DMS79 treated with DMSO at 0.1 percent for 48 hours (cell line): ENCODE measurements around the gene HYCC2.
"Not testable (repeated sequence)": the region's sequence is repeated elsewhere in the genome, so short reads cannot be mapped to it uniquely, and the experiment has no call there.

Experiments used
- DNase-seq: peaks from one replicate; lab custom pipeline; 2025; lab: John Stamatoyannopoulos, UW

The HYCC2 gene

GRCh38 chr2:201070948-201071478 is 458 bp downstream of the HYCC2 start:
- DNase-seq, result no peak

GRCh38 chr2:201064797-201065329 is 6.6 kb downstream of the HYCC2 start:
- DNase-seq, result no peak

- DNase-seq, result not testable (repeated sequence)
These were observed 8.0 kb downstream of the HYCC2 start for GRCh38 chr2:201063516-201063915.

GRCh38 chr2:201059961-201060755 is 11.3 kb downstream of the HYCC2 start:
- no peak for DNase-seq

- DNase-seq, result no peak
These were observed 12.6 kb downstream of the HYCC2 start for GRCh38 chr2:201058914-201059313.

- no peak for DNase-seq
These were observed 13.7 kb downstream of the HYCC2 start for GRCh38 chr2:201057715-201058248.

GRCh38 chr2:201057087-201057521 is 14.4 kb downstream of the HYCC2 start:
- no peak for DNase-seq

GRCh38 chr2:201049455-201049854 is 22.0 kb downstream of the HYCC2 start:
- no peak for DNase-seq

- DNase-seq, result no peak
These were observed 24.6 kb downstream of the HYCC2 start for GRCh38 chr2:201046881-201047280.

GRCh38 chr2:201043050-201043449 is 28.4 kb downstream of the HYCC2 start:
- not testable (repeated sequence) for DNase-seq

GRCh38 chr2:201042451-201042850 is 29.0 kb downstream of the HYCC2 start:
- not testable (repeated sequence) for DNase-seq

GRCh38 chr2:201040867-201041628 is 30.4 kb downstream of the HYCC2 start:
- no peak for DNase-seq

- DNase-seq, result no peak
These were observed 32.6 kb downstream of the HYCC2 start for GRCh38 chr2:201038855-201039254.

- not testable (repeated sequence) for DNase-seq
These were observed 33.1 kb downstream of the HYCC2 start for GRCh38 chr2:201038361-201038760.

- not testable (repeated sequence) for DNase-seq
These were observed 37.1 kb downstream of the HYCC2 start for GRCh38 chr2:201034355-201034754.

GRCh38 chr2:201024518-201024917 is 47.0 kb downstream of the HYCC2 start:
- DNase-seq, result no peak

GRCh38 chr2:201021914-201022313 is 49.6 kb downstream of the HYCC2 start:
- no peak for DNase-seq
